ENCODE measurements around the gene SLC6A6.

The SLC6A6 gene

GRCh38 chr3:14518432-14518802 is 116.0 kb downstream of the SLC6A6 start:
- DNase-seq, result no peak

- no peak for DNase-seq
Observed at GRCh38 chr3:14518893-14519292, 116.5 kb downstream of the SLC6A6 start.

- no peak for DNase-seq
Observed at GRCh38 chr3:14519406-14519805, 117.0 kb downstream of the SLC6A6 start.

GRCh38 chr3:14520149-14520548 is 117.7 kb downstream of the SLC6A6 start:
- DNase-seq, result no peak

- no peak for DNase-seq
Observed at GRCh38 chr3:14520967-14521366, 118.6 kb downstream of the SLC6A6 start.

- no peak for DNase-seq
Observed at GRCh38 chr3:14521611-14522010, 119.2 kb downstream of the SLC6A6 start.

- DNase-seq, result no peak
Observed at GRCh38 chr3:14522129-14522691, 119.8 kb downstream of the SLC6A6 start.

GRCh38 chr3:14522768-14523167 is 120.4 kb downstream of the SLC6A6 start:
- no peak for DNase-seq

GRCh38 chr3:14523792-14524191 is 121.4 kb downstream of the SLC6A6 start:
- DNase-seq, result no peak

- no peak for DNase-seq
Observed at GRCh38 chr3:14524311-14524711, 121.9 kb downstream of the SLC6A6 start.

- DNase-seq, result no peak
Observed at GRCh38 chr3:14524920-14525660, 122.7 kb downstream of the SLC6A6 start.

GRCh38 chr3:14525685-14526631 is 123.6 kb downstream of the SLC6A6 start:
- DNase-seq, result no peak

- DNase-seq, result no peak
Observed at GRCh38 chr3:14528081-14528480, 125.7 kb downstream of the SLC6A6 start.

GRCh38 chr3:14531856-14532395 is 129.5 kb downstream of the SLC6A6 start:
- no peak for DNase-seq

- DNase-seq, result no peak
Observed at GRCh38 chr3:14532691-14533456, 130.5 kb downstream of the SLC6A6 start.

GRCh38 chr3:14533457-14533958 is 131.1 kb downstream of the SLC6A6 start:
- no peak for DNase-seq

GRCh38 chr3:14534516-14535191 is 132.2 kb downstream of the SLC6A6 start:
- DNase-seq, result no peak

- DNase-seq, result no peak
Observed at GRCh38 chr3:14535616-14536015, 133.2 kb downstream of the SLC6A6 start.

- no peak for DNase-seq
Observed at GRCh38 chr3:14536055-14536815, 133.8 kb downstream of the SLC6A6 start.

All from nucleus accumbens (tissue), 56 donors.